Muscle of arm (tissue), 12 donors: ENCODE results near the gene PPP2R1B. TPM values are rescaled to one million over a fixed set of nuclear protein-coding genes. Genes with fewer than 3 reads are reported as not detected.

ENCODE experiments used
- DNase-seq: peaks from one replicate; pipeline ENCODE4 v3.0.0-alpha.2; 2013
- polyA plus RNA-seq, 12 donors: library from polyadenylated mRNA; unstranded; fragments of 120-200 nt; gene quantifications; one replicate each; pipeline ENCODE4 v1.2.1, GENCODE V29; 2013; ENCODE audit not compliant: insufficient read length in 12 of 12

Gene PPP2R1B
- polyA plus RNA-seq, 12 donors: 9.0 to 16.4 (median 13.7) TPM; not detected in 1

GRCh38 chr11:111697933-111698371 is 68.2 kb downstream of the PPP2R1B start:
- no peak for DNase-seq

GRCh38 chr11:111696556-111696955 is 69.6 kb downstream of the PPP2R1B start:
- no peak for DNase-seq

GRCh38 chr11:111694851-111695250 is 71.3 kb downstream of the PPP2R1B start:
- DNase-seq: no peak

- DNase-seq: no peak
These were observed 72.8 kb downstream of the PPP2R1B start for GRCh38 chr11:111693224-111693937.

GRCh38 chr11:111691741-111692140 is 74.4 kb downstream of the PPP2R1B start:
- DNase-seq: no peak

- no peak for DNase-seq
These were observed 75.0 kb downstream of the PPP2R1B start for GRCh38 chr11:111691176-111691575.

- no peak for DNase-seq
These were observed 78.2 kb downstream of the PPP2R1B start for GRCh38 chr11:111688013-111688412.

GRCh38 chr11:111684251-111684650 is 81.9 kb downstream of the PPP2R1B start:
- DNase-seq: no peak

GRCh38 chr11:111683806-111684205 is 82.4 kb downstream of the PPP2R1B start:
- DNase-seq: no peak

- no peak for DNase-seq
These were observed 85.6 kb downstream of the PPP2R1B start for GRCh38 chr11:111680486-111681175.

Other genes with a start within 250 kb of the PPP2R1B start
- gene LAYN, start 225.7 kb downstream of the PPP2R1B start, polyA plus RNA-seq: 1 to 10 TPM in 10 of 12 donors, not detected in 2; 4.1 to 8.7 (median 6.4) TPM
- 10 to 100 TPM in 11 of 12 donors, not detected in 1; 20.2 to 29.0 (median 24.2) TPM for gene SIK2, start 163.9 kb downstream of the PPP2R1B start, polyA plus RNA-seq
- 10 to 100 TPM in 11 of 12 donors, not detected in 1; 18.9 to 38.9 (median 32.4) TPM for gene ALG9, start 105.2 kb upstream of the PPP2R1B start, polyA plus RNA-seq
- 1 to 10 TPM in 10 of 12 donors, not detected in 2; 1.5 to 3.1 (median 2.3) TPM for gene FDXACB1, start 112.8 kb upstream of the PPP2R1B start, polyA plus RNA-seq
- gene CFAP68, start 113.2 kb upstream of the PPP2R1B start, polyA plus RNA-seq: 10 to 100 TPM in 10 of 12 donors, not detected in 2; 14.7 to 37.2 (median 19.7) TPM
- 100 to 1,000 TPM in 11 of 12 donors, not detected in 1; 267 to 838 (median 710) TPM for gene CRYAB, start 145.4 kb upstream of the PPP2R1B start, polyA plus RNA-seq
- gene HSPB2, start 146.3 kb upstream of the PPP2R1B start, polyA plus RNA-seq: 10 to 100 TPM in 10 of 12 donors, 1 to 10 TPM in 1, not detected in 1; 8.3 to 92.5 (median 77.4) TPM
- 1 to 10 TPM in 9 of 12 donors, under 1 TPM in 1, not detected in 2; 0.88 to 4.8 (median 3.0) TPM for gene C11orf52, start 152.5 kb upstream of the PPP2R1B start, polyA plus RNA-seq
- gene DIXDC1, start 171.0 kb upstream of the PPP2R1B start, polyA plus RNA-seq: 10 to 100 TPM in 11 of 12 donors, not detected in 1; 16.5 to 27.2 (median 20.5) TPM